GM21786 (cell line): Measurements from ENCODE around the gene GLRX5.
A peak's percentile ranks its signal among the peaks of the same experiment; 100 is the strongest.

ENCODE experiments used
- ATAC-seq: cut with Tn5 transposase; IDR thresholded peaks from one replicate; pipeline ENCODE4 v1.9.1; 2021; ENCODE audit not compliant: unreplicated experiment

GLRX5 gene

GRCh38 chr14:95515596-95516552 is 19.0 kb upstream of the GLRX5 start:
- ATAC-seq = peak; percentile 71

GRCh38 chr14:95516554-95517181 is 18.2 kb upstream of the GLRX5 start, which contains the start of gene SYNE3:
SYNE3 (minus strand) TSS chr14:95516650; CDS start chr14:95475821, 40,829 bp downstream.
- ATAC-seq = peak; percentile 31

GRCh38 chr14:95518045-95518751 is 16.7 kb upstream of the GLRX5 start:
- peak; percentile 30 for ATAC-seq

GRCh38 chr14:95519699-95520098 is 15.2 kb upstream of the GLRX5 start:
- ATAC-seq = peak; percentile 23

GRCh38 chr14:95520346-95520745 is 14.5 kb upstream of the GLRX5 start:
- no peak for ATAC-seq

GRCh38 chr14:95521001-95521400 is 13.8 kb upstream of the GLRX5 start:
- ATAC-seq = no peak

GRCh38 chr14:95522116-95522515 is 12.7 kb upstream of the GLRX5 start:
- ATAC-seq = no peak

- no peak for ATAC-seq
Observed at GRCh38 chr14:95522556-95522955, 12.3 kb upstream of the GLRX5 start.

- ATAC-seq = no peak
Observed at GRCh38 chr14:95523051-95523814, 11.6 kb upstream of the GLRX5 start.

GRCh38 chr14:95523815-95524448 is 10.9 kb upstream of the GLRX5 start:
- ATAC-seq = no peak

- no peak for ATAC-seq
Observed at GRCh38 chr14:95524706-95525512, 9.9 kb upstream of the GLRX5 start.

- ATAC-seq = no peak
Observed at GRCh38 chr14:95525999-95526398, 8.9 kb upstream of the GLRX5 start.

- ATAC-seq = no peak
Observed at GRCh38 chr14:95526483-95527386, 8.1 kb upstream of the GLRX5 start.

- no peak for ATAC-seq
Observed at GRCh38 chr14:95527387-95528002, 7.4 kb upstream of the GLRX5 start.

GRCh38 chr14:95529216-95529615 is 5.6 kb upstream of the GLRX5 start:
- no peak for ATAC-seq

- no peak for ATAC-seq
Observed at GRCh38 chr14:95530473-95531276, 4.2 kb upstream of the GLRX5 start.

GRCh38 chr14:95531473-95531872 is 3.4 kb upstream of the GLRX5 start:
- no peak for ATAC-seq
